ENCODE measurements around the gene PAFAH2. TPM values are rescaled to one million over a fixed set of nuclear protein-coding genes. Genes with fewer than 3 reads are reported as not detected.

Gene PAFAH2
- total and polyA plus RNA-seq, 2 donors = 28.2 to 73.1 TPM

DNA sequence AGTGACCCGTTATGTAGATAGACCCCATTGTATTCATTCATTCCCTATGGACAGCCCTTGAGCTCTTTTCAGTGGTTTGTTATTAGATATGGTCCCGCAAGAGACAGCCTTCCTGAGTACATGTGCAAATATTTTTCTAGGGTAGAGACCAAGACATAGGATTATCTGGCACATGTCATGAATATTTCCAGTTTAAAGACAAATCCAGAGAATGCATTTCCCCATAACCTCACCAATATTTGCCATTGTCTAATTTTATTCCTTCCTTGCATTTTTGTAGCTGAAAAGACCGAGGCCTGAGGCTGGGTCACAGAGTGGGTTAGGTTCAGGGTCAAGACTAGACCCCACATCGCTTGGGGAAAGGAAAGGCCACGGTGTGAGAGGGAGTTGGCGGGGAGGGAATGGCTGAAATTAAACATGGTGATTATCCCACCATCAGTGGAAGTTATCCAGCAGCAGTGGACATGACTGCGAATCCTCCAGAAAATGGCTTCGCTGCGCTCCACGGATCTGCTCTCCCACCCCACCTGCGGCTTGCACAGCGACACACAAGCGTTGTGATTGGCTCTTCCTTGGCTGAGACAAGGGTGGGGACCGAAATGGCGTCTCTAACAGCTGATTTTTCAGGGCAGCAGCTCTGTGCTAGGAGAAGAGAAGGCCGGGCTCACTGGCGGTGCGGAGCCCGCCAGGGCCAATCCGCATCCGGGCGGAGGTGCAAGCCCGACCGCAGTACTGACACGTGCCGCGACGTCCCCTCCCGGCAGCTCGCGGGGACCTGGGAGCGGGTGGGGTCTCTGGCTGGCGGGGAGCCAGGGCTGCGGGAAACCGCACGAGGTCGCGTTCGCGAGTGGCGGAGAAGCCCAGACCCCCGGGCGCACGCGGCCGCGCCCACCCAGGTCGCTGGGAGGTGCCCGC lies 75.5 kb downstream of the PAFAH2 start:
- H3K27ac ChIP-seq (ENCODE audit: low read depth in 1 of 2, low read length in 1 of 2) = peak overlapping the region; percentile 43 to 85
- peaks cover 27 to 49% of the 10 kb centered on the region in 2 donors for H3K4me1 ChIP-seq (ENCODE audit: control insufficient read depth in 2 of 2, insufficient read depth in 2 of 2, low read length in 2 of 2)
- H3K4me3 ChIP-seq (ENCODE audit: low read length in 2 of 2) = peak overlapping the region; percentile 52 to 61
- H3K9me3 ChIP-seq (ENCODE audit: control insufficient read depth in 2 of 2, insufficient read depth in 1 of 2, low read length in 1 of 2) = peaks cover 0 to 2% of the 10 kb centered on the region in 2 donors
- no peaks in the 10 kb centered on the region for H3K36me3 ChIP-seq (ENCODE audit: control insufficient read depth in 2 of 2, insufficient read depth in 2 of 2, low read length in 1 of 2)
- DNase-seq (ENCODE audit: low read depth in 6 of 9, low spot score in 9 of 9) = peak in 8 of 9 donors; percentile 62 to 92 (median 74)
- peaks cover 0 to 10% of the 10 kb centered on the region in 2 donors for H3K27me3 ChIP-seq (ENCODE audit: control insufficient read depth in 2 of 2, insufficient read depth in 1 of 2, low read length in 1 of 2)
- 11% methylated on average over 49 of the region's 49 CpGs for WGBS

GRCh38 chr1:25918615-25919014 lies 79.2 kb downstream of the PAFAH2 start:
- Histone ChIP-seq H3K27ac (ENCODE audit: low read depth in 1 of 2, low read length in 1 of 2) (peak overlapping the region in 1 of 2 donors; percentile 5), H3K4me3 (ENCODE audit: low read length in 2 of 2) (no peak overlapping the region), H3K36me3 (ENCODE audit: control insufficient read depth in 2 of 2, insufficient read depth in 2 of 2, low read length in 1 of 2) (no peaks in the 10 kb centered on the region), H3K27me3 (ENCODE audit: control insufficient read depth in 2 of 2, insufficient read depth in 1 of 2, low read length in 1 of 2) (peaks cover 0 to 10% of the 10 kb centered on the region in 2 donors), H3K9me3 (ENCODE audit: control insufficient read depth in 2 of 2, insufficient read depth in 1 of 2, low read length in 1 of 2) (peaks cover 0 to 2% of the 10 kb centered on the region in 2 donors), H3K4me1 (ENCODE audit: control insufficient read depth in 2 of 2, insufficient read depth in 2 of 2, low read length in 2 of 2) (peaks cover 25 to 41% of the 10 kb centered on the region in 2 donors)
- 97% methylated on average over 11 of the region's 11 CpGs for WGBS
- no peak for DNase-seq (ENCODE audit: low read depth in 6 of 9, low spot score in 9 of 9)

GRCh38 chr1:25917996-25918395 lies 79.9 kb downstream of the PAFAH2 start:
- peak overlapping the region; percentile 36 to 39 for H3K27ac ChIP-seq (ENCODE audit: low read depth in 1 of 2, low read length in 1 of 2)
- peaks cover 19 to 35% of the 10 kb centered on the region in 2 donors for H3K4me1 ChIP-seq (ENCODE audit: control insufficient read depth in 2 of 2, insufficient read depth in 2 of 2, low read length in 2 of 2)
- H3K4me3 ChIP-seq (ENCODE audit: low read length in 2 of 2) = no peak overlapping the region
- peak in 7 of 9 donors; percentile 32 to 85 (median 60) for DNase-seq (ENCODE audit: low read depth in 6 of 9, low spot score in 9 of 9)
- H3K27me3 ChIP-seq (ENCODE audit: control insufficient read depth in 2 of 2, insufficient read depth in 1 of 2, low read length in 1 of 2) = peaks cover 0 to 7% of the 10 kb centered on the region in 2 donors
- H3K9me3 ChIP-seq (ENCODE audit: control insufficient read depth in 2 of 2, insufficient read depth in 1 of 2, low read length in 1 of 2) = peaks cover 0 to 2% of the 10 kb centered on the region in 2 donors
- 22% methylated on average over 5 of the region's 5 CpGs for WGBS
- no peaks in the 10 kb centered on the region for H3K36me3 ChIP-seq (ENCODE audit: control insufficient read depth in 2 of 2, insufficient read depth in 2 of 2, low read length in 1 of 2)

- Histone ChIP-seq H3K27ac (ENCODE audit: low read depth in 1 of 2, low read length in 1 of 2) (no peak overlapping the region), H3K27me3 (ENCODE audit: control insufficient read depth in 2 of 2, insufficient read depth in 1 of 2, low read length in 1 of 2) (no peaks in the 10 kb centered on the region), H3K36me3 (ENCODE audit: control insufficient read depth in 2 of 2, insufficient read depth in 2 of 2, low read length in 1 of 2) (no peaks in the 10 kb centered on the region), H3K4me3 (ENCODE audit: low read length in 2 of 2) (no peak overlapping the region), H3K9me3 (ENCODE audit: control insufficient read depth in 2 of 2, insufficient read depth in 1 of 2, low read length in 1 of 2) (no peaks in the 10 kb centered on the region), H3K4me1 (ENCODE audit: control insufficient read depth in 2 of 2, insufficient read depth in 2 of 2, low read length in 2 of 2) (peaks cover 13 to 22% of the 10 kb centered on the region in 2 donors)
- DNase-seq (ENCODE audit: low read depth in 6 of 9, low spot score in 9 of 9) = no peak
- over 99% methylated on average over 2 of the region's 2 CpGs for WGBS
Measured at GRCh38 chr1:25916460-25916859, 81.4 kb downstream of the PAFAH2 start.

GRCh38 chr1:25914074-25914995 lies 83.5 kb downstream of the PAFAH2 start:
- H3K27me3 ChIP-seq (ENCODE audit: control insufficient read depth in 2 of 2, insufficient read depth in 1 of 2, low read length in 1 of 2) = no peaks in the 10 kb centered on the region
- no peak overlapping the region for H3K4me3 ChIP-seq (ENCODE audit: low read length in 2 of 2)
- no peak for DNase-seq (ENCODE audit: low read depth in 6 of 9, low spot score in 9 of 9)
- 93% methylated on average over 3 of the region's 3 CpGs for WGBS
- H3K27ac ChIP-seq (ENCODE audit: low read depth in 1 of 2, low read length in 1 of 2) = no peak overlapping the region
- H3K4me1 ChIP-seq (ENCODE audit: control insufficient read depth in 2 of 2, insufficient read depth in 2 of 2, low read length in 2 of 2) = peaks cover 13 to 20% of the 10 kb centered on the region in 2 donors
- H3K36me3 ChIP-seq (ENCODE audit: control insufficient read depth in 2 of 2, insufficient read depth in 2 of 2, low read length in 1 of 2) = no peaks in the 10 kb centered on the region
- H3K9me3 ChIP-seq (ENCODE audit: control insufficient read depth in 2 of 2, insufficient read depth in 1 of 2, low read length in 1 of 2) = no peaks in the 10 kb centered on the region

DNA sequence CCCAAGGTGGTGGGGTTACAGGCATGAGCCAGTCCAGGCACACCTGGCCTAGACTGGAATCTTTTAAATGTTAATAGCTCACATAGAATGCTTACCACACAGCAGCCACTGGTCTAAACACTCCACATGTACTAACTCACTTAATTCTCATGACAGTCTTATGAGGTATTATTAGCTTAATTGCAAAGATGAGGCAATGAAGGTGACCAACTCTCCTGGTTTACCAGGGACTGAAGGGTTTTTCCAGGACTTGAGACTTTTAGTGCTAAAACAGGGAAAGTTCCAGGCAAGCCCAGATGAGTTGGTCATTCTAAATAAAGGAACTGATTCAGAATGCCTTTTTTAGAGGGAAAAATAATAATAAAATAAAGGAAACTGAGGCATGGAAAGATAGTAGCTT lies 84.7 kb downstream of the PAFAH2 start:
- no peak overlapping the region for H3K4me3 ChIP-seq (ENCODE audit: low read length in 2 of 2)
- no peak overlapping the region for H3K27ac ChIP-seq (ENCODE audit: low read depth in 1 of 2, low read length in 1 of 2)
- DNase-seq (ENCODE audit: low read depth in 6 of 9, low spot score in 9 of 9) = no peak
- no peaks in the 10 kb centered on the region for H3K27me3 ChIP-seq (ENCODE audit: control insufficient read depth in 2 of 2, insufficient read depth in 1 of 2, low read length in 1 of 2)
- no peaks in the 10 kb centered on the region for H3K36me3 ChIP-seq (ENCODE audit: control insufficient read depth in 2 of 2, insufficient read depth in 2 of 2, low read length in 1 of 2)
- no peaks in the 10 kb centered on the region for H3K9me3 ChIP-seq (ENCODE audit: control insufficient read depth in 2 of 2, insufficient read depth in 1 of 2, low read length in 1 of 2)
- H3K4me1 ChIP-seq (ENCODE audit: control insufficient read depth in 2 of 2, insufficient read depth in 2 of 2, low read length in 2 of 2) = peaks cover 8 to 14% of the 10 kb centered on the region in 2 donors

- no peak for DNase-seq (ENCODE audit: low read depth in 6 of 9, low spot score in 9 of 9)
- Histone ChIP-seq H3K36me3 (ENCODE audit: control insufficient read depth in 2 of 2, insufficient read depth in 2 of 2, low read length in 1 of 2) (no peaks in the 10 kb centered on the region), H3K27me3 (ENCODE audit: control insufficient read depth in 2 of 2, insufficient read depth in 1 of 2, low read length in 1 of 2) (no peaks in the 10 kb centered on the region), H3K27ac (ENCODE audit: low read depth in 1 of 2, low read length in 1 of 2) (no peak overlapping the region), H3K9me3 (ENCODE audit: control insufficient read depth in 2 of 2, insufficient read depth in 1 of 2, low read length in 1 of 2) (no peaks in the 10 kb centered on the region), H3K4me3 (ENCODE audit: low read length in 2 of 2) (no peak overlapping the region), H3K4me1 (ENCODE audit: control insufficient read depth in 2 of 2, insufficient read depth in 2 of 2, low read length in 2 of 2) (peaks cover 3 to 13% of the 10 kb centered on the region in 2 donors)
- 99% methylated on average over 5 of the region's 5 CpGs for WGBS
Measured at GRCh38 chr1:25912076-25912831, 85.6 kb downstream of the PAFAH2 start.

- Histone ChIP-seq H3K27me3 (ENCODE audit: control insufficient read depth in 2 of 2, insufficient read depth in 1 of 2, low read length in 1 of 2) (no peaks in the 10 kb centered on the region), H3K9me3 (ENCODE audit: control insufficient read depth in 2 of 2, insufficient read depth in 1 of 2, low read length in 1 of 2) (no peaks in the 10 kb centered on the region), H3K27ac (ENCODE audit: low read depth in 1 of 2, low read length in 1 of 2) (no peak overlapping the region), H3K36me3 (ENCODE audit: control insufficient read depth in 2 of 2, insufficient read depth in 2 of 2, low read length in 1 of 2) (no peaks in the 10 kb centered on the region), H3K4me3 (ENCODE audit: low read length in 2 of 2) (no peak overlapping the region), H3K4me1 (ENCODE audit: control insufficient read depth in 2 of 2, insufficient read depth in 2 of 2, low read length in 2 of 2) (peaks cover 8 to 21% of the 10 kb centered on the region in 2 donors)
- DNase-seq (ENCODE audit: low read depth in 6 of 9, low spot score in 9 of 9) = no peak
Measured at GRCh38 chr1:25911162-25911561, 86.7 kb downstream of the PAFAH2 start.
